ENCODE measurements around the gene KCNQ1OT1.

KCNQ1OT1 gene

DNA sequence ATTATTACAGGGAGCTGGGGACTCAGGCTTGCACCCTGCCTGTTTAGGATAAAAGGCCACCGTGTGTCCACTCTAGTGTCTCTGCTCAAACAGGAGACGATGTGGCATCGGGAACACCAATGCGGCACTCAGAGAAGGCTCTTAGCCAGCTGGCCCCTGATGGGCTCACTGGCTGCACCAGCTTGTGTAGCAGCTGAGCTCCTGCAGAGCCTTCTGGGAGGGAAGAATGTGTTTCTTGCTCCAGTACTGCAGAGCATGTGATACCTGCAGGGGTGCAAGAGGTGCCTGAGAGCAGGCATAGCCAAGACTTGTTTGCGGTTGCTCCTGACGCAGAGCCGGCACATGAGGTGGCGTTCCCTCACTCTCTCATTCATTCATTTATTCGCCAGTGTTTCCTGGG, 44.4 kb upstream of the KCNQ1OT1 start:
- no peak for TF ChIP-seq CTCF (IDR thresholded peaks at IDR 0.05)

DNA sequence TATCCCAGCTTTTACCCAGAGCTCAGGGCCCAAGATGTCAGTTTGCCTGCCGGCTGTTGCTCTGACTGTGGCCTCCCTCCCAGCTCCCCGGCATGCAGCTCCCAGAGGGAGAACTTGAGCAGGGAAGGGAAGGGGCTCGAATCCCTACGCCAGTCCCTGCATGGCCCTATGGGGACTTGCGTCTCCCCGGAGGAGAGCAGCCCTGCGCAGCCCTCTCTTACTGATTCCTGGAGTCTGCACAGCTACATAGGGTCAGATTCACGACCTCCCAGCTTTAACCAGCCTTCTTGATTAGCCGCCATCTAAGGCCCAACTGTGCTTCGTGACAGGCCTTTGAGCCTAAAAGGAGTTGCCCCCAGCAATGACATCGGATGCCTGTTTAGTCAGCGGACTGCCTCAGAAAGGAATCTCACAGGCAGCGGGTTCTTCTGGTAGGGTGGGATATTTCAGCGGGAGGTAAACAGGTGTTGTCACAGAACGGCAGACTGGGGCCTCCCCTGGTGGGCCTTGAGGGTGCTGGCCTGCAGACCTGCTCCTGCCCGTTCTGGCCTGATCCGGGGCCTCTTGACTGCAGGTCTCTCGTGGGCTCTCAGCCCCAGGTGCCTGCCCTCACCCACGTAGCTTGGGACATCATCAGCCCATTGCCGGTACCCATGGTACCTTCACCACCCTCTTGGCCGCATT, 43.8 kb upstream of the KCNQ1OT1 start:
- no peak for DNase-seq (ENCODE audit: low spot score)
- no peak for TF ChIP-seq CTCF (IDR thresholded peaks at IDR 0.05)
- Histone ChIP-seq H3K4me3 (no peak overlapping the region), H3K27ac (no peak overlapping the region)

More for the DNA sequence above, 44.4 kb upstream of the KCNQ1OT1 start:
- no peak overlapping the region for H3K4me3 ChIP-seq
- no peak overlapping the region for H3K27ac ChIP-seq
- no peak for DNase-seq (ENCODE audit: low spot score)

- Histone ChIP-seq H3K4me3 (no peak overlapping the region), H3K27ac (no peak overlapping the region)
- DNase-seq (ENCODE audit: low spot score): no peak
- TF ChIP-seq CTCF (IDR thresholded peaks at IDR 0.05): no peak
These were observed 43.0 kb upstream of the KCNQ1OT1 start for GRCh38 chr11:2742611-2743426.

- Histone ChIP-seq H3K4me3 (no peak overlapping the region), H3K27ac (no peak overlapping the region)
- DNase-seq (ENCODE audit: low spot score): no peak
- no peak for TF ChIP-seq CTCF (IDR thresholded peaks at IDR 0.05)
These were observed 42.4 kb upstream of the KCNQ1OT1 start for GRCh38 chr11:2742201-2742600.

DNA sequence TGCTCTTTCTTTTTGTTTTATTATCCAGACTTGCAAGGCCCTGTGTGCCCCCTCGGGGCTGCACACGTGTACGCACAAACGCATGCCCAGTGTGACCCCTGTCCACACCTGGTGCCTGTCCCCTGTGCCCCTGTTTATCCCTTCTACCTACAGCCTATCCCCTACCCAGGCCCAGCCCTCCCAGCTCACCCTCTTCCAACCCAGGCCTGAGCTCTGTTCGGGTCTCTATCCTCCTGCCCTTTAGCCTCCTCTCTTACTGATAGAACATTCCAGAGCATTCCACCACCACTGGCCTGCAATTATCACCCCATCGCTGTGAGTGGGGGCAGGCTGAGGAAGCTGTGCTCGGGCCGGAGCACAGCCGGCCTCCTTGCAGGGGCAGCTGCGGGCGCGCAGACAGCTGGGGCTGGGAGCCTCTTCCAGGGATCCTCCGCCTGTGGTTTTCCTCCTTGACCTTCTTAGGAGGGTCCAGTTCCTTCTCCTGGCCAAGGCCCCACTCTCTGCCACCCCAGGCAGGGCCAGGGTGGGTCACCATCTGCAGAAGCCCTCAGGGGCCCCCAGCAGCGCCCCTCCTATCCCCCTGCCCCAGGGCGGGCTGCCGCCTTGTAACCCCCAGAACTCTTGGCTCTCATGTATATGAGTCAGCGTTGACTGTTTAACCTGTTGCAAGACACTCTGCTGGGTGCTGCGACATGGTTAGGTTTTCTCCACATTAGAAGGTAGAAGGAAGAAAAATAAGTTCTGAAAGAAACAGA, 41.8 kb upstream of the KCNQ1OT1 start:
- TF ChIP-seq CTCF (IDR thresholded peaks at IDR 0.05): no peak
- Histone ChIP-seq H3K4me3 (no peak overlapping the region), H3K27ac (no peak overlapping the region)
- DNase-seq (ENCODE audit: low spot score): no peak

- no peak overlapping the region for H3K27ac ChIP-seq
- no peak for DNase-seq (ENCODE audit: low spot score)
- no peak for TF ChIP-seq CTCF (IDR thresholded peaks at IDR 0.05)
These were observed 41.2 kb upstream of the KCNQ1OT1 start for GRCh38 chr11:2741006-2741376.

More at GRCh38 chr11:2741006-2741376, 41.2 kb upstream of the KCNQ1OT1 start:
- H3K4me3 ChIP-seq: no peak overlapping the region

All from coronary artery (tissue), 2 donors.